Measurements from ENCODE around the gene MCF2L.

Gene MCF2L

GRCh38 chr13:113135281-113135760 is 166.3 kb downstream of the MCF2L start:
- Histone ChIP-seq H3K4me1 (ENCODE audit: control insufficient read depth, insufficient read depth, low read length) (peaks cover under 1% of the 10 kb centered on the region), H3K9ac (ENCODE audit: low read length in 2 of 2) (no peak overlapping the region), H3K36me3 (ENCODE audit: control insufficient read depth in 2 of 2, insufficient read depth in 2 of 2, low read length in 2 of 2) (no peaks in the 10 kb centered on the region), H3K27ac (ENCODE audit: low read length) (no peak overlapping the region), H3K4me3 (ENCODE audit: low read length in 2 of 2) (no peak overlapping the region), H3K9me3 (ENCODE audit: control insufficient read depth in 2 of 2, low read length in 2 of 2) (no peaks in the 10 kb centered on the region), H3K27me3 (ENCODE audit: control insufficient read depth in 1 of 2, insufficient read depth in 2 of 2, low read length in 2 of 2) (peaks cover under 1 to 6% of the 10 kb centered on the region in 2 donors)

- no peak overlapping the region for H3K4me3 ChIP-seq (ENCODE audit: low read length in 2 of 2)
- no peaks in the 10 kb centered on the region for H3K9me3 ChIP-seq (ENCODE audit: control insufficient read depth in 2 of 2, low read length in 2 of 2)
- H3K27me3 ChIP-seq (ENCODE audit: control insufficient read depth in 1 of 2, insufficient read depth in 2 of 2, low read length in 2 of 2): peaks cover 0 to 3% of the 10 kb centered on the region in 2 donors
- H3K27ac ChIP-seq (ENCODE audit: low read length): no peak overlapping the region
- no peak overlapping the region for H3K9ac ChIP-seq (ENCODE audit: low read length in 2 of 2)
- no peaks in the 10 kb centered on the region for H3K36me3 ChIP-seq (ENCODE audit: control insufficient read depth in 2 of 2, insufficient read depth in 2 of 2, low read length in 2 of 2)
- H3K4me1 ChIP-seq (ENCODE audit: control insufficient read depth, insufficient read depth, low read length): no peaks in the 10 kb centered on the region
These were observed 168.8 kb downstream of the MCF2L start for GRCh38 chr13:113137691-113138298.

- H3K4me3 ChIP-seq (ENCODE audit: low read length in 2 of 2): no peak overlapping the region
- no peaks in the 10 kb centered on the region for H3K4me1 ChIP-seq (ENCODE audit: control insufficient read depth, insufficient read depth, low read length)
- H3K9ac ChIP-seq (ENCODE audit: low read length in 2 of 2): no peak overlapping the region
- peaks cover 0 to 3% of the 10 kb centered on the region in 2 donors for H3K27me3 ChIP-seq (ENCODE audit: control insufficient read depth in 1 of 2, insufficient read depth in 2 of 2, low read length in 2 of 2)
- no peak overlapping the region for H3K27ac ChIP-seq (ENCODE audit: low read length)
- no peaks in the 10 kb centered on the region for H3K9me3 ChIP-seq (ENCODE audit: control insufficient read depth in 2 of 2, low read length in 2 of 2)
- H3K36me3 ChIP-seq (ENCODE audit: control insufficient read depth in 2 of 2, insufficient read depth in 2 of 2, low read length in 2 of 2): no peaks in the 10 kb centered on the region
These were observed 170.0 kb downstream of the MCF2L start for GRCh38 chr13:113138792-113139551.

GRCh38 chr13:113139577-113139976 is 170.6 kb downstream of the MCF2L start:
- Histone ChIP-seq H3K9me3 (ENCODE audit: control insufficient read depth in 2 of 2, low read length in 2 of 2) (no peaks in the 10 kb centered on the region), H3K27ac (ENCODE audit: low read length) (no peak overlapping the region)

GRCh38 chr13:113140677-113141600 is 171.9 kb downstream of the MCF2L start:
- Histone ChIP-seq H3K4me1 (ENCODE audit: control insufficient read depth, insufficient read depth, low read length) (no peaks in the 10 kb centered on the region), H3K9ac (ENCODE audit: low read length in 2 of 2) (no peak overlapping the region), H3K27me3 (ENCODE audit: control insufficient read depth in 1 of 2, insufficient read depth in 2 of 2, low read length in 2 of 2) (peaks cover 0 to 3% of the 10 kb centered on the region in 2 donors), H3K27ac (ENCODE audit: low read length) (no peak overlapping the region), H3K36me3 (ENCODE audit: control insufficient read depth in 2 of 2, insufficient read depth in 2 of 2, low read length in 2 of 2) (no peaks in the 10 kb centered on the region), H3K4me3 (ENCODE audit: low read length in 2 of 2) (no peak overlapping the region), H3K9me3 (ENCODE audit: control insufficient read depth in 2 of 2, low read length in 2 of 2) (no peaks in the 10 kb centered on the region)

More at GRCh38 chr13:113139577-113139976, 170.6 kb downstream of the MCF2L start:
- Histone ChIP-seq H3K27me3 (ENCODE audit: control insufficient read depth in 1 of 2, insufficient read depth in 2 of 2, low read length in 2 of 2) (peaks cover 0 to 3% of the 10 kb centered on the region in 2 donors), H3K36me3 (ENCODE audit: control insufficient read depth in 2 of 2, insufficient read depth in 2 of 2, low read length in 2 of 2) (no peaks in the 10 kb centered on the region), H3K4me3 (ENCODE audit: low read length in 2 of 2) (no peak overlapping the region), H3K9ac (ENCODE audit: low read length in 2 of 2) (no peak overlapping the region), H3K4me1 (ENCODE audit: control insufficient read depth, insufficient read depth, low read length) (no peaks in the 10 kb centered on the region)

- Histone ChIP-seq H3K9me3 (ENCODE audit: control insufficient read depth in 2 of 2, low read length in 2 of 2) (no peaks in the 10 kb centered on the region), H3K36me3 (ENCODE audit: control insufficient read depth in 2 of 2, insufficient read depth in 2 of 2, low read length in 2 of 2) (no peaks in the 10 kb centered on the region), H3K27ac (ENCODE audit: low read length) (no peak overlapping the region), H3K4me1 (ENCODE audit: control insufficient read depth, insufficient read depth, low read length) (no peaks in the 10 kb centered on the region), H3K4me3 (ENCODE audit: low read length in 2 of 2) (no peak overlapping the region), H3K9ac (ENCODE audit: low read length in 2 of 2) (no peak overlapping the region), H3K27me3 (ENCODE audit: control insufficient read depth in 1 of 2, insufficient read depth in 2 of 2, low read length in 2 of 2) (peaks cover 0 to 3% of the 10 kb centered on the region in 2 donors)
These were observed 172.6 kb downstream of the MCF2L start for GRCh38 chr13:113141601-113141970.

- Histone ChIP-seq H3K9ac (ENCODE audit: low read length in 2 of 2) (no peak overlapping the region), H3K9me3 (ENCODE audit: control insufficient read depth in 2 of 2, low read length in 2 of 2) (no peaks in the 10 kb centered on the region), H3K4me3 (ENCODE audit: low read length in 2 of 2) (no peak overlapping the region), H3K27me3 (ENCODE audit: control insufficient read depth in 1 of 2, insufficient read depth in 2 of 2, low read length in 2 of 2) (no peaks in the 10 kb centered on the region), H3K27ac (ENCODE audit: low read length) (no peak overlapping the region), H3K4me1 (ENCODE audit: control insufficient read depth, insufficient read depth, low read length) (no peaks in the 10 kb centered on the region), H3K36me3 (ENCODE audit: control insufficient read depth in 2 of 2, insufficient read depth in 2 of 2, low read length in 2 of 2) (no peaks in the 10 kb centered on the region)
These were observed 173.9 kb downstream of the MCF2L start for GRCh38 chr13:113142876-113143275.

- Histone ChIP-seq H3K36me3 (ENCODE audit: control insufficient read depth in 2 of 2, insufficient read depth in 2 of 2, low read length in 2 of 2) (no peaks in the 10 kb centered on the region), H3K4me1 (ENCODE audit: control insufficient read depth, insufficient read depth, low read length) (no peaks in the 10 kb centered on the region), H3K9ac (ENCODE audit: low read length in 2 of 2) (no peak overlapping the region), H3K27me3 (ENCODE audit: control insufficient read depth in 1 of 2, insufficient read depth in 2 of 2, low read length in 2 of 2) (no peaks in the 10 kb centered on the region), H3K27ac (ENCODE audit: low read length) (no peak overlapping the region), H3K4me3 (ENCODE audit: low read length in 2 of 2) (no peak overlapping the region), H3K9me3 (ENCODE audit: control insufficient read depth in 2 of 2, low read length in 2 of 2) (no peaks in the 10 kb centered on the region)
These were observed 174.6 kb downstream of the MCF2L start for GRCh38 chr13:113143466-113144254.

GRCh38 chr13:113144255-113144629 is 175.2 kb downstream of the MCF2L start:
- H3K4me3 ChIP-seq (ENCODE audit: low read length in 2 of 2): no peak overlapping the region
- no peak overlapping the region for H3K9ac ChIP-seq (ENCODE audit: low read length in 2 of 2)
- no peak overlapping the region for H3K27ac ChIP-seq (ENCODE audit: low read length)
- H3K4me1 ChIP-seq (ENCODE audit: control insufficient read depth, insufficient read depth, low read length): no peaks in the 10 kb centered on the region
- H3K36me3 ChIP-seq (ENCODE audit: control insufficient read depth in 2 of 2, insufficient read depth in 2 of 2, low read length in 2 of 2): no peaks in the 10 kb centered on the region
- no peaks in the 10 kb centered on the region for H3K9me3 ChIP-seq (ENCODE audit: control insufficient read depth in 2 of 2, low read length in 2 of 2)
- H3K27me3 ChIP-seq (ENCODE audit: control insufficient read depth in 1 of 2, insufficient read depth in 2 of 2, low read length in 2 of 2): no peaks in the 10 kb centered on the region

GRCh38 chr13:113145496-113145895 is 176.5 kb downstream of the MCF2L start:
- Histone ChIP-seq H3K9ac (ENCODE audit: low read length in 2 of 2) (no peak overlapping the region), H3K9me3 (ENCODE audit: control insufficient read depth in 2 of 2, low read length in 2 of 2) (no peaks in the 10 kb centered on the region), H3K27ac (ENCODE audit: low read length) (no peak overlapping the region), H3K4me1 (ENCODE audit: control insufficient read depth, insufficient read depth, low read length) (no peaks in the 10 kb centered on the region), H3K4me3 (ENCODE audit: low read length in 2 of 2) (no peak overlapping the region), H3K27me3 (ENCODE audit: control insufficient read depth in 1 of 2, insufficient read depth in 2 of 2, low read length in 2 of 2) (no peaks in the 10 kb centered on the region), H3K36me3 (ENCODE audit: control insufficient read depth in 2 of 2, insufficient read depth in 2 of 2, low read length in 2 of 2) (no peaks in the 10 kb centered on the region)
